Activated naive CD4-positive, alpha-beta T cell treated with Interleukin-2 at 50 U/mL for 16 hours (primary cell): ENCODE results near the gene RPL36AL.
A peak's percentile ranks its signal among the peaks of the same experiment; 100 is the strongest.
"Not testable (repeated sequence)": the region's sequence is repeated elsewhere in the genome, so short reads cannot be mapped to it uniquely, and the experiment has no call there.

ENCODE experiments used
- DNase-seq: peaks from one replicate; pipeline ENCODE4 v3.0.0-alpha.2; 2020

RPL36AL gene

GRCh38 chr14:49619273-49619672, 1.2 kb downstream of the RPL36AL start:
- not testable (repeated sequence) for DNase-seq

- DNase-seq, result no peak
These were observed 2.4 kb downstream of the RPL36AL start for GRCh38 chr14:49617852-49618519.

GRCh38 chr14:49615776-49616175, 4.7 kb downstream of the RPL36AL start:
- DNase-seq, result no peak

GRCh38 chr14:49614196-49614595, 6.2 kb downstream of the RPL36AL start:
- no peak for DNase-seq

- no peak for DNase-seq
These were observed 7.8 kb downstream of the RPL36AL start for GRCh38 chr14:49612671-49613070.

GRCh38 chr14:49612251-49612650, 8.2 kb downstream of the RPL36AL start:
- DNase-seq, result no peak

DNA sequence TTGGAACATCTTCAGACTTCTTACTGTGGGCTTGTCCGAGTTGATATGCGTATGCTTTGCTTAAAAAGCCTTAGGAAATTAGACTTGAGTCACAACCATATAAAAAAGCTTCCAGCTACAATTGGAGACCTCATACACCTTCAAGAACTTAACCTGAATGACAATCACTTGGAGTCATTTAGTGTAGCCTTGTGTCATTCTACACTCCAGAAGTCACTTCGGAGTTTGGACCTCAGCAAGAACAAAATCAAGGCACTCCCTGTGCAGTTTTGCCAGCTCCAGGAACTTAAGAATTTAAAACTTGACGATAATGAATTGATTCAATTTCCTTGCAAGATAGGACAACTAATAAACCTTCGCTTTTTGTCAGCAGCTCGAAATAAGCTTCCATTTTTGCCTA, 12.8 kb downstream of the RPL36AL start:
- DNase-seq, result no peak

- peak; percentile 90 for DNase-seq
These were observed 21.7 kb downstream of the RPL36AL start, which contains the start of gene LRR1 for GRCh38 chr14:49598485-49599300. Gene LRR1, plus strand, starts transcription at chr14:49598940. Its CDS starts 81 bp downstream, at chr14:49599021.

GRCh38 chr14:49598189-49598484, 22.3 kb downstream of the RPL36AL start:
- no peak for DNase-seq

- DNase-seq, result no peak
These were observed 25.9 kb downstream of the RPL36AL start for GRCh38 chr14:49594347-49595091.

- no peak for DNase-seq
These were observed 27.4 kb downstream of the RPL36AL start for GRCh38 chr14:49593016-49593415.

GRCh38 chr14:49589387-49589786, 31.0 kb downstream of the RPL36AL start:
- DNase-seq, result no peak

DNA sequence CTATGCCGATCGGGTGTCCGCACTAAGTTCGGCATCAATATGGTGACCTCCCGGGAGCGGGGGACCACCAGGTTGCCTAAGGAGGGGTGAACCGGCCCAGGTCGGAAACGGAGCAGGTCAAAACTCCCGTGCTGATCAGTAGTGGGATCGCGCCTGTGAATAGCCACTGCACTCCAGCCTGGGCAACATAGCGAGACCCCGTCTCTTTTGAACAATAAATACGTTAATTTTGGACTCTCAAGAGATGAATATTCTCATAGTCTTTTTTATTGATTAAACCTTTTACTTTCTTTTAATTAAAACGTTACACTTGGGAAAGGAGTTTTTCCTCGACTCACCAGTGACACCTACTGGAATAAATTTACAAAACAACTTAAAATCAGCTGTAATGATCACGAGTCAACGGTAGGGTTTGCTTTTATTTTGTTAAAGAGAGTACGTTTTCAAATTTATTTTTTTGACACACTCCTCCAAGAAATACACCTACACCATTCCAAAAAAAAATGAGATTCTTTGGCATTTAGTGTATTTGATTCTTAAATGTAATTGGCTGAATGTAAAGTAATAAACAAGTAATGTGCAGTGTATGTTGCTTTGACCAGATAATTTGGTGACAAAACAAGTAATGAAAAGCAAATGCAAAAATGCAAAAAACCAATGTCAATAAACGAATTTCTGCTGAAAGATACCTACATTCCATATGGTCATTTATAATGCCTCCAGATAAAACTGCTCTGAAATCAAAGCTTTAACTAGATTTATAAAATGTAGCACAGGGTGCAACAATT, 33.6 kb downstream of the RPL36AL start:
- DNase-seq, result peak; percentile 66

GRCh38 chr14:49585803-49586672, 34.4 kb downstream of the RPL36AL start, which contains the start of gene RPS29:
Gene RPS29, minus strand, starts transcription at chr14:49586380. Its CDS starts 34 bp downstream, at chr14:49586346.
- peak; percentile 98 for DNase-seq

- peak; percentile 27 for DNase-seq
These were observed 35.3 kb downstream of the RPL36AL start for GRCh38 chr14:49584981-49585640.

DNA sequence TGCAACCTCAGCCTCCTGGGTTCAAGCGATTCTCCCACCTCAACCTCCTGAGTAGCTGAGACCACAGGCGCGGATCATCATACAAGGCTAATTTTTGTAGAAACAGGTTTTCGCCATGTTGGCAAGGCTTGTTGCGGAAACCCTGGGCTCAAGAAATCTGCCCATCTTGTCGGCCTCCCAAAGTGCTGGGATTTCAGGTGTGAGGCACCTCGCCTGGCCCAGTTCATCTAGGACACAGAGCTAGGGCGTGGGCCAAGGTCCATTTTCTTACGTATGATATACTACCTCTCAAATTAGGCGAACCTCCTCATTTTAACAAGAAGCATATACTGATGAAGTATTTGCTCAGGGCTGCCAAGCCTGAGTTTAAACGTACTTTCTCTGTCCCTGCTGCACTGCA, 36.4 kb downstream of the RPL36AL start:
- DNase-seq, result no peak

DNA sequence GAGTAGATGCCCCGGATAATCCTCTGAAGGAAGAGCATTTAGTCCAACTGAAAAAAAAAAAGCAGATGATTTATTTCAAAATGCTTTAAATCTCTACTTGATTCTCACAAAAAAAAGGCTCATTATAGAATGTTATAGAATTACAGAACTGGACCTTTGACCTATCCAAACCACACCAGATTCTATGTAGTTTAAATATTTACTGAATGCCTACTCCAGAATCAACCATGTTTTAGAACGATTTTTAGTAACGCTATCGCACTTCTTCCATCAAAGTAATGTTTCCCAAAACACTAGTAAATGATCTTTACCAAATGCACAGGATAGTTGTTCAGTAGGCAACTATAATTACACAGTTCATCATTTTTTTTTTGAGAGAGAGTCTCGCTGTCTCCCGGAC, 36.8 kb downstream of the RPL36AL start:
- DNase-seq, result no peak

DNA sequence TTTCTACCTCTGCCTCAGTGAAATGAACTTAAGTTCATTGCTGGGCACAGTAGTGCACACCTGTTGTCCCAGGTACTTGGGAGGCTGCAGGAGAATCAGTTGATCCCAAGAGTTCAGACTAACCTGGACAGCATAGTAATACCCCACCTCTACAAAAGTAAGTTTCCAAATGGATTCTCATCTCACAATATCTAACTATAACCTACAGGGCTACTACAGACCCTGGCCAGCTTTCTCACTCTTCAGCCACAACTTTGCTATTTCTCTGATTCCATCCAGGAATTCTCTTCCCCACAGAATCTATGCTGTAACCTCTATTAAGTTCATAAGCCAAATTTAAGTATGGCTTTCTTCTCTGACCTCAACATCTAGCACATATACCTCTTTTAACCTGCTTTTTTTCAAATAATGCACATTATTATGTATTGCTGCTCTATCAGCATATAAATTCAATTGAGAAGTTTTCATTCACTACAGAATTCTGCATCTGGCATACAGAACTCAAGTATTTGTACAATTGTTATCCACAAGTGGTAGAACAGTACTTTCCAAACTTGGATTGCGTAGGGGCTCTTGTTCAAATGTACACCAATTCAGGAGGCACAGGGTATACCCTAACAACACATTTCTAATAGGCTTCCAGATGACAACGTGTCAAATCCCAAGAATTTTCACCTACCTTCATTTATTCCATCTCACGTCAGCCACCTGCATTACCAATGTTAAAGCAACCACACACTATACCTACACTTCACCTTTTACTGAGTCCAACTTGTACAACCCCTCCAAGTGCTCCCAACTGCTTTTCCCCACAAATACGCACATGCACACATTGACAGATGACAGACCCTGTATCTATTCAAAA, 38.1 kb downstream of the RPL36AL start:
- DNase-seq, result no peak

DNA sequence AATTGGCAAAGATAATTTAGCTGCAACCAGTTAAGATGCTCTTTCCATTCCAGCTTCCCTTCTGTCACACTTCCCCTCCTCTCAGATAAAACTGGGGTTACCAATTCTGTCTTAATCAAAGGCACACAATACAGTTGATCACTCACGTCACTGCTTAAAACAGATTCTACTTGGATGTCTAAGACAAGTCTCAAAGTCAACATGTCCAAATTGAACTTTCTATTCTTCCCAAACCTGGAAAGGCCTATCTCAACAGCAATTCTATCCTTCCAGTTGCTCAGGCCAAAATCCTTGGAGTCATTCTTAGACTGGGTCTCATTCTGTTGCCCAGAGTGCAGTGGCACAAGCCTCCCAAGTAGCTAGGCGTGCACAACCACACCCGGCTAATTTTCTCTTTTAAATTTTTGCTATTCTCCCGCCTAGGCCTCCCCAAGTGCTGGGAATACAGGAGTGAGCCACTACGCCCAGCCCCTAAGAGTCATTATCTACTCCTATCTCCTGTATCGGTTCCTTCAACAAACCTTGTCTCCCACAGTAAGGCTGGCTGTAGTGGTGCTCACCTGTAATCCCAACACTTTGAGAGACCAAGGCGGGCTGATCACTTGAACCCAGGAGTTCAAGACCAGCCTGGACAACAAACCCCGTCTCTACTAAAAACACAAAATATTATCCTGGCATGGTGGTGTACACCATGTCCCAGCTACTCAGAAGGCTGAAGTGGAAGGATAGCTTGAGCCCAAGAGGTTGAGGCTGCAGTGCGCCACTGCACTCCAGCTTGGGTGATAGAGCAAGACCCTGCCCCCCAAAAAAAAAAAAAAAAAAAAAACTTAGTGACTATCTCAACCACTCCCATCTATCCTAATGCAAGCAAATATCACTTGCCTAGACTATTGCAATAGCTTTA, 39.0 kb downstream of the RPL36AL start:
- DNase-seq, result no peak
